ENCODE results near the gene NUP93. TPM values are rescaled to one million over a fixed set of nuclear protein-coding genes. Genes with fewer than 3 reads are reported as not detected.

NUP93 gene
- polyA plus RNA-seq, 1 of the 3 experiments (the other 2 are of a cell fraction), result 43.1 TPM

GRCh38 chr16:56777482-56777881, 47.6 kb downstream of the NUP93 start:
- 98% methylated on average over 5 of the region's 5 CpGs for WGBS (ENCODE audit: low lambda C conversion rate)
- Histone ChIP-seq H3F3A (replicated peaks; ENCODE audit: insufficient read depth) (no peaks in the 10 kb centered on the region), H3K4me3 (ENCODE audit: low read depth in 2 of 2, low read length in 1 of 2) (no peak overlapping the region), H2AFZ (ENCODE audit: low read depth) (no peak overlapping the region), H3K9ac (no peak overlapping the region), H3K27ac (ENCODE audit: low read depth in 2 of 2, low read length in 1 of 2) (no peak overlapping the region), H3K79me2 (ENCODE audit: insufficient read depth) (peaks cover 21% of the 10 kb centered on the region; the same call in 1 of the 2 replicates), H3K27me3 (ENCODE audit: insufficient read depth) (no peaks in the 10 kb centered on the region), H3K36me3 (replicated peaks in 1 of 2; ENCODE audit: control insufficient read depth in 1 of 2, insufficient read depth in 2 of 2, low read length in 1 of 2) (no peaks in the 10 kb centered on the region), H3K4me2 (no peak overlapping the region), H4K20me1 (ENCODE audit: insufficient read depth) (no peaks in the 10 kb centered on the region), H3K9me3 (no peaks in the 10 kb centered on the region), H3K9me2 (no peaks in the 10 kb centered on the region), H3K4me1 (ENCODE audit: control insufficient read depth in 1 of 2, insufficient read depth in 2 of 2, low read depth in 1 of 2, low read length in 1 of 2) (peaks cover 8 to 13% of the 10 kb centered on the region in 2 experiments; a peak in 3 of 4 replicates)
- TF ChIP-seq REST (IDR thresholded peaks at IDR 0.05; ENCODE audit: low read depth, low read length), result no peak
- no peak for TF ChIP-seq CTCF (IDR thresholded peaks at IDR 0.05)
- no peak for TF ChIP-seq NRF1 (IDR thresholded peaks at IDR 0.05; ENCODE audit: low read depth, low read length)
- TF ChIP-seq POLR2AphosphoS5 (IDR thresholded peaks at IDR 0.05; ENCODE audit: low read depth, low read length), result no peak
- TF ChIP-seq EZH2phosphoT487 (IDR thresholded peaks at IDR 0.05; ENCODE audit: borderline replicate concordance, low read depth), result no peak
- TF ChIP-seq ELF1 (IDR thresholded peaks at IDR 0.05), result no peak
- no peak for TF ChIP-seq TAF1 (IDR thresholded peaks at IDR 0.05; ENCODE audit: borderline replicate concordance, low read depth, low read length)
- no peak for TF ChIP-seq FOSL2 (IDR thresholded peaks at IDR 0.05; ENCODE audit: borderline replicate concordance, low read depth)
- TF ChIP-seq FOXJ3 (CRISPR knock-in tag; IDR thresholded peaks at IDR 0.05), result no peak
- no peak for TF ChIP-seq RXRA (IDR thresholded peaks at IDR 0.05; ENCODE audit: borderline replicate concordance, low read depth)
- POLR2A ChIA-PET, result no interaction called here
- CTCF ChIA-PET, result interaction anchor here (1.5 to 4.2 kb wide), 3 partner anchors 12 to 76 kb away, joined by 4 to 24 read pairs (median 6); no protein-coding TSS in a partner anchor
- no peak for DNase-seq

DNA sequence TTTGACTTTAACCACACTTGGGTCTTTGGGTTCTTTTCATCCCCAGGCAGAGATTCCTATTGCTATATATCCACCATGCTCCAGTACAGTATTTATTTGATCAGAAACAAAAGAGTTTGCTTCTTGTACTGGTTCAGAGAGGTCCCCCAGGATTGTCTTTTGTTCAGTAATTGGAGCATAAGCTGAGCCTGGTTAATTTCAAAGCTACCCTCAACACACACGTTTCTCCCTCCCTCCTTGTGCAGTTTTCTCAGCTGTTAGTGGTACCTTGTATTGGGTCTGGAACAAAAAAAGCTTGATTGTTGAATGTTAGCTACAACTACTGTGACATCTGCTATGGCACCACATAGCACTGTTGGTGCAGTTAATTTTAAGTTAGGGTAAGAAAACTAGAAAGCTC, 50.0 kb downstream of the NUP93 start:
- Histone ChIP-seq H3K9me2 (no peaks in the 10 kb centered on the region), H3K9ac (no peak overlapping the region), H3K4me2 (no peak overlapping the region), H3F3A (replicated peaks; ENCODE audit: insufficient read depth) (no peaks in the 10 kb centered on the region), H3K9me3 (no peaks in the 10 kb centered on the region), H3K4me3 (ENCODE audit: low read depth in 2 of 2, low read length in 1 of 2) (no peak overlapping the region), H3K4me1 (ENCODE audit: control insufficient read depth in 1 of 2, insufficient read depth in 2 of 2, low read depth in 1 of 2, low read length in 1 of 2) (peaks cover 8 to 16% of the 10 kb centered on the region in 2 experiments; a peak in 3 of 4 replicates), H2AFZ (ENCODE audit: low read depth) (no peak overlapping the region), H4K20me1 (ENCODE audit: insufficient read depth) (no peaks in the 10 kb centered on the region), H3K79me2 (ENCODE audit: insufficient read depth) (peaks cover 20% of the 10 kb centered on the region; the same call in 1 of the 2 replicates), H3K27ac (ENCODE audit: low read depth in 2 of 2, low read length in 1 of 2) (no peak overlapping the region), H3K36me3 (replicated peaks in 1 of 2; ENCODE audit: control insufficient read depth in 1 of 2, insufficient read depth in 2 of 2, low read length in 1 of 2) (no peaks in the 10 kb centered on the region), H3K27me3 (ENCODE audit: insufficient read depth) (no peaks in the 10 kb centered on the region)
- ChIA-PET CTCF (interaction anchor here (1.2 to 4.2 kb wide), 3 partner anchors 10 to 47 kb away, joined by 3 to 24 read pairs (median 22); no protein-coding TSS in a partner anchor), POLR2A (no interaction called here)
- WGBS (ENCODE audit: low lambda C conversion rate), result 38% methylated on average over 1 of the region's 1 CpG
- DNase-seq, result no peak
- TF ChIP-seq IRF3 (IDR thresholded peaks at IDR 0.05; ENCODE audit: low read depth, low read length), result no peak
- no peak for TF ChIP-seq POLR2AphosphoS5 (IDR thresholded peaks at IDR 0.05; ENCODE audit: low read depth, low read length)
- TF ChIP-seq PBX3 (IDR thresholded peaks at IDR 0.05), result no peak
- no peak for TF ChIP-seq RFX5 (IDR thresholded peaks at IDR 0.05; ENCODE audit: low read length)
- no peak for TF ChIP-seq CHD2 (IDR thresholded peaks at IDR 0.05; ENCODE audit: low read length, partially characterized antibody)
- no peak for TF ChIP-seq YY1 (IDR thresholded peaks at IDR 0.05; ENCODE audit: low read depth)
- TF ChIP-seq SMC3 (IDR thresholded peaks at IDR 0.05; ENCODE audit: low read depth, low read length), result no peak
